Measurements from ENCODE around the gene LRP1. TPM values are rescaled to one million over a fixed set of nuclear protein-coding genes. Genes with fewer than 3 reads are reported as not detected.

LRP1 gene
- total RNA-seq, 1 experiment from 2014 or later, result 14.7 TPM

GRCh38 chr12:57225680-57226210 lies 97.5 kb downstream of the LRP1 start:
- no peaks in the 10 kb centered on the region for H3K9me3 ChIP-seq (ENCODE audit: low read length)
- no peaks in the 10 kb centered on the region for H3K27me3 ChIP-seq (ENCODE audit: low read length)
- no peak overlapping the region for H3K4me2 ChIP-seq (ENCODE audit: low read length)
- H3K9me2 ChIP-seq (replicated peaks; ENCODE audit: low read length), result no peaks in the 10 kb centered on the region
- DNase-seq (no peak), ATAC-seq (no peak)
- H4K20me1 ChIP-seq (ENCODE audit: low read length), result peaks cover 2% of the 10 kb centered on the region; the same call in 1 of the 2 replicates
- CTCF ChIA-PET, result no interaction called here
- no peak overlapping the region for H3K4me3 ChIP-seq (ENCODE audit: low read length)
- no peak overlapping the region for H3K9ac ChIP-seq (ENCODE audit: low read length)
- peaks cover 11% of the 10 kb centered on the region; the same call in 1 of the 2 replicates for H3K4me1 ChIP-seq (ENCODE audit: insufficient read depth, low read length)
- peaks cover 13% of the 10 kb centered on the region for H3K79me2 ChIP-seq (ENCODE audit: low read length)
- POLR2A ChIA-PET (ENCODE audit: unreplicated experiment), result no interaction called here
- no peak overlapping the region for H3K27ac ChIP-seq (ENCODE audit: low read length)
- intact Hi-C loops (cut with micrococcal nuclease), result no loop called here
- H3F3A ChIP-seq (ENCODE audit: low read length, unreplicated experiment), result no peaks in the 10 kb centered on the region
- no peak for TF ChIP-seq EZH2 (IDR thresholded peaks at IDR 0.05; ENCODE audit: low read length, unreplicated experiment)
- no peak for TF ChIP-seq EZH2phosphoT487 (IDR thresholded peaks at IDR 0.05; ENCODE audit: borderline replicate concordance, low read length)
- no peak for TF ChIP-seq CTCF (conservative IDR thresholded peaks at IDR 0.05; ENCODE audit: low read depth, low read length)
- H2AFZ ChIP-seq (ENCODE audit: low read length), result no peak overlapping the region
- BruUV-seq (replicated peaks), result no TSS peak
- H3K36me3 ChIP-seq (ENCODE audit: low read depth, low read length), result no peaks in the 10 kb centered on the region

- ATAC-seq (no peak), DNase-seq (no peak)
- H3K4me3 ChIP-seq (ENCODE audit: low read length), result no peak overlapping the region
- H3K79me2 ChIP-seq (ENCODE audit: low read length), result peaks cover 23% of the 10 kb centered on the region
- no peak overlapping the region for H3K4me2 ChIP-seq (ENCODE audit: low read length)
- H3K9me2 ChIP-seq (replicated peaks; ENCODE audit: low read length), result no peaks in the 10 kb centered on the region
- BruUV-seq (replicated peaks), result no TSS peak
- no peak overlapping the region for H3K9ac ChIP-seq (ENCODE audit: low read length)
- peaks cover 2% of the 10 kb centered on the region; the same call in 1 of the 2 replicates for H4K20me1 ChIP-seq (ENCODE audit: low read length)
- no peaks in the 10 kb centered on the region for H3K9me3 ChIP-seq (ENCODE audit: low read length)
- peaks cover 7% of the 10 kb centered on the region; the same call in 1 of the 2 replicates for H3K36me3 ChIP-seq (ENCODE audit: low read depth, low read length)
- ChIA-PET POLR2A (ENCODE audit: unreplicated experiment) (no interaction called here), CTCF (no interaction called here)
- no peaks in the 10 kb centered on the region for H3F3A ChIP-seq (ENCODE audit: low read length, unreplicated experiment)
- no peak for TF ChIP-seq CTCF (conservative IDR thresholded peaks at IDR 0.05; ENCODE audit: low read depth, low read length)
- no peak for TF ChIP-seq EZH2phosphoT487 (IDR thresholded peaks at IDR 0.05; ENCODE audit: borderline replicate concordance, low read length)
- no peak for TF ChIP-seq EZH2 (IDR thresholded peaks at IDR 0.05; ENCODE audit: low read length, unreplicated experiment)
- peaks cover 19% of the 10 kb centered on the region for H3K4me1 ChIP-seq (ENCODE audit: insufficient read depth, low read length)
- intact Hi-C loops (cut with micrococcal nuclease), result no loop called here
- H3K27me3 ChIP-seq (ENCODE audit: low read length), result no peaks in the 10 kb centered on the region
- no peak overlapping the region for H3K27ac ChIP-seq (ENCODE audit: low read length)
- H2AFZ ChIP-seq (ENCODE audit: low read length), result no peak overlapping the region
Observed at GRCh38 chr12:57226588-57227314, 98.5 kb downstream of the LRP1 start.
